Natural killer cell (primary cell): ENCODE measurements around the gene TELO2. TPM values are rescaled to one million over a fixed set of nuclear protein-coding genes. Genes with fewer than 3 reads are reported as not detected.
"Not testable (repeated sequence)": the region's sequence is repeated elsewhere in the genome, so short reads cannot be mapped to it uniquely, and the experiment has no call there.

Experiments
- ATAC-seq, 3 donors: fragments of 150-1000 bp in 2 of 3; fragments of 200-7000 bp in 1 of 3; cut with Tn5 transposase; 1 replicate in 1 of 3; 2 replicates in 2 of 3; pipeline ENCODE4 v1.10.0; 2021; ENCODE audit warnings: mild to moderate bottlenecking in 2 of 3, moderate library complexity in 2 of 3
- DNase-seq, 2 donors: peaks; one replicate each; pipeline versions ENCODE4 v3.0.0 to v3.0.0-alpha.2; 2013 to 2021; ENCODE audit warnings: mixed read lengths in 1 of 2
- H3K27ac ChIP-seq: one replicate; pipeline ENCODE4 v1.5.1; 2013; ENCODE audit warnings: mild to moderate bottlenecking, low read length
- H3K27me3 ChIP-seq: one replicate; pipeline ENCODE4 v1.6.1; 2013; ENCODE audit warnings: low read length; ENCODE audit not compliant: control insufficient read depth, insufficient read depth
- H3K36me3 ChIP-seq: one replicate; pipeline ENCODE4 v1.6.1; 2013; ENCODE audit warnings: low read length; ENCODE audit not compliant: control insufficient read depth, insufficient read depth
- H3K4me1 ChIP-seq: one replicate; pipeline ENCODE4 v1.6.1; 2013; ENCODE audit warnings: low read length; ENCODE audit not compliant: control insufficient read depth, insufficient read depth
- H3K4me3 ChIP-seq: one replicate; pipeline ENCODE4 v1.5.1; 2013; ENCODE audit warnings: low read length
- H3K9me3 ChIP-seq: one replicate; pipeline ENCODE4 v1.6.1; 2013; ENCODE audit warnings: low read length; ENCODE audit not compliant: control insufficient read depth, insufficient read depth
- H3K27ac Mint-ChIP-seq, 2 donors: one replicate each; pipeline ENCODE4 v1.8.0; 2022; ENCODE audit warnings: mild to moderate bottlenecking in 2 of 2, mixed read lengths in 2 of 2, moderate library complexity in 1 of 2
- H3K27me3 Mint-ChIP-seq, 2 donors: one replicate each; pipeline ENCODE4 v1.8.0; 2022; ENCODE audit warnings: low read depth in 2 of 2, mixed read lengths in 2 of 2
- H3K36me3 Mint-ChIP-seq: one replicate; pipeline ENCODE4 v1.8.0; 2022; ENCODE audit warnings: mixed read lengths
- H3K4me1 Mint-ChIP-seq, 2 donors: one replicate each; pipeline ENCODE4 v1.8.0; 2022; ENCODE audit warnings: mixed read lengths in 2 of 2
- H3K4me3 Mint-ChIP-seq: one replicate; pipeline ENCODE4 v1.8.0; 2022; ENCODE audit warnings: mild to moderate bottlenecking, moderate library complexity, mixed read lengths
- H3K9me3 Mint-ChIP-seq, 2 donors: one replicate each; pipeline ENCODE4 v1.8.0; 2022; ENCODE audit warnings: mixed read lengths in 2 of 2
- CTCF ChIP-seq: fragments of 200-600 bp; IDR thresholded peaks from one replicate; pipeline ENCODE4 v1.8.0; 2022; ENCODE audit warnings: antibody characterized with exemption
- WGBS: methylation state at CpG from one replicate; pipeline ENCODE4 v1.1.7; 2013; ENCODE audit warnings: missing lambda C conversion rate; ENCODE audit not compliant: insufficient coverage; 5-methylcytosine and 5-hydroxymethylcytosine counted together
- intact Hi-C: fragments of 100-400 bp; cut with micrococcal nuclease; formaldehyde crosslinking; loops from one replicate; pipeline ENCODE4 v1.14.2; 2022
- total RNA-seq, 4 donors: library from RNA; stranded (reverse); fragments of 120-200 nt in 1 of 4; gene quantifications; one replicate each; pipeline versions ENCODE4 v1.2.3 to v1.2.4, GENCODE V29; 2013 to 2022

Gene TELO2
- total RNA-seq, 3 donors from 2014 or later (not counting 1 experiment from before 2014, with no cell fraction given): 45.5 to 50.0 (median 46.5) TPM

GRCh38 chr16:1466054-1466453 lies 27.1 kb upstream of the TELO2 start:
- H3K36me3 Mint-ChIP-seq: no peaks in the 10 kb centered on the region
- H3K9me3 ChIP-seq: no peaks in the 10 kb centered on the region
- H3K4me1 Mint-ChIP-seq: peaks cover 14 to 28% of the 10 kb centered on the region in 2 donors
- no peak overlapping the region for H3K4me3 ChIP-seq
- ATAC-seq: no peak
- no peak overlapping the region for H3K27ac Mint-ChIP-seq
- H3K4me3 Mint-ChIP-seq: no peak overlapping the region
- no peaks in the 10 kb centered on the region for H3K27me3 Mint-ChIP-seq
- intact Hi-C loops: no loop called here
- WGBS: 96% methylated on average over 24 of the region's 24 CpGs
- H3K9me3 Mint-ChIP-seq: no peaks in the 10 kb centered on the region
- no peak for DNase-seq
- H3K36me3 ChIP-seq: peaks cover 6% of the 10 kb centered on the region
- peaks cover 15% of the 10 kb centered on the region for H3K4me1 ChIP-seq
- no peak for TF ChIP-seq CTCF
- no peaks in the 10 kb centered on the region for H3K27me3 ChIP-seq
- no peak overlapping the region for H3K27ac ChIP-seq

GRCh38 chr16:1466968-1467521 lies 26.1 kb upstream of the TELO2 start:
- DNase-seq (no peak), ATAC-seq (no peak)
- WGBS: 83% methylated on average over 14 of the region's 14 CpGs
- Mint-ChIP-seq H3K4me1 (peaks cover 15 to 36% of the 10 kb centered on the region in 2 donors), H3K27ac (no peak overlapping the region), H3K9me3 (no peaks in the 10 kb centered on the region), H3K36me3 (no peaks in the 10 kb centered on the region), H3K4me3 (no peak overlapping the region), H3K27me3 (no peaks in the 10 kb centered on the region)
- TF ChIP-seq CTCF: no peak
- peaks cover 2% of the 10 kb centered on the region for H3K36me3 ChIP-seq
- H3K9me3 ChIP-seq: no peaks in the 10 kb centered on the region
- H3K27me3 ChIP-seq: no peaks in the 10 kb centered on the region
- no peak overlapping the region for H3K27ac ChIP-seq
- no peak overlapping the region for H3K4me3 ChIP-seq
- intact Hi-C loops: no loop called here
- H3K4me1 ChIP-seq: peaks cover 25% of the 10 kb centered on the region

GRCh38 chr16:1468426-1468810 lies 24.7 kb upstream of the TELO2 start:
- WGBS: 93% methylated on average over 22 of the region's 22 CpGs
- no peaks in the 10 kb centered on the region for H3K9me3 ChIP-seq
- H3K4me3 ChIP-seq: no peak overlapping the region
- peaks cover 2% of the 10 kb centered on the region for H3K36me3 ChIP-seq
- Mint-ChIP-seq H3K27me3 (no peaks in the 10 kb centered on the region), H3K4me3 (no peak overlapping the region), H3K27ac (no peak overlapping the region), H3K4me1 (peaks cover 15 to 42% of the 10 kb centered on the region in 2 donors), H3K36me3 (no peaks in the 10 kb centered on the region), H3K9me3 (no peaks in the 10 kb centered on the region)
- no peaks in the 10 kb centered on the region for H3K27me3 ChIP-seq
- no peak for TF ChIP-seq CTCF
- intact Hi-C loops: no loop called here
- ATAC-seq (no peak), DNase-seq (no peak)
- no peak overlapping the region for H3K27ac ChIP-seq
- H3K4me1 ChIP-seq: peaks cover 27% of the 10 kb centered on the region

GRCh38 chr16:1469141-1469540 lies 24.0 kb upstream of the TELO2 start:
- H3K9me3 Mint-ChIP-seq, intact Hi-C loops, H3K27me3 Mint-ChIP-seq, ATAC-seq, DNase-seq, H3K27ac Mint-ChIP-seq, H3K4me3 ChIP-seq, H3K36me3 Mint-ChIP-seq, H3K27me3 ChIP-seq, H3K9me3 ChIP-seq, H3K4me3 Mint-ChIP-seq, H3K36me3 ChIP-seq: not testable (repeated sequence)
- WGBS: 96% methylated on average over 4 of the region's 5 CpGs
- peaks cover 15 to 42% of the 10 kb centered on the region in 2 donors for H3K4me1 Mint-ChIP-seq
- peaks cover 33% of the 10 kb centered on the region for H3K4me1 ChIP-seq
- peak overlapping the region; percentile 66 for H3K27ac ChIP-seq
